ENCODE data around the gene ACSS1. TPM values are rescaled to one million over a fixed set of nuclear protein-coding genes. Genes with fewer than 3 reads are reported as not detected.

Gene ACSS1
- total and polyA plus RNA-seq, 2 of the 8 experiments (the other 6 are each of a cell fraction or from before 2014, with no cell fraction given) = 2.6 to 3.4 TPM

- TF ChIP-seq, protein P1, sequence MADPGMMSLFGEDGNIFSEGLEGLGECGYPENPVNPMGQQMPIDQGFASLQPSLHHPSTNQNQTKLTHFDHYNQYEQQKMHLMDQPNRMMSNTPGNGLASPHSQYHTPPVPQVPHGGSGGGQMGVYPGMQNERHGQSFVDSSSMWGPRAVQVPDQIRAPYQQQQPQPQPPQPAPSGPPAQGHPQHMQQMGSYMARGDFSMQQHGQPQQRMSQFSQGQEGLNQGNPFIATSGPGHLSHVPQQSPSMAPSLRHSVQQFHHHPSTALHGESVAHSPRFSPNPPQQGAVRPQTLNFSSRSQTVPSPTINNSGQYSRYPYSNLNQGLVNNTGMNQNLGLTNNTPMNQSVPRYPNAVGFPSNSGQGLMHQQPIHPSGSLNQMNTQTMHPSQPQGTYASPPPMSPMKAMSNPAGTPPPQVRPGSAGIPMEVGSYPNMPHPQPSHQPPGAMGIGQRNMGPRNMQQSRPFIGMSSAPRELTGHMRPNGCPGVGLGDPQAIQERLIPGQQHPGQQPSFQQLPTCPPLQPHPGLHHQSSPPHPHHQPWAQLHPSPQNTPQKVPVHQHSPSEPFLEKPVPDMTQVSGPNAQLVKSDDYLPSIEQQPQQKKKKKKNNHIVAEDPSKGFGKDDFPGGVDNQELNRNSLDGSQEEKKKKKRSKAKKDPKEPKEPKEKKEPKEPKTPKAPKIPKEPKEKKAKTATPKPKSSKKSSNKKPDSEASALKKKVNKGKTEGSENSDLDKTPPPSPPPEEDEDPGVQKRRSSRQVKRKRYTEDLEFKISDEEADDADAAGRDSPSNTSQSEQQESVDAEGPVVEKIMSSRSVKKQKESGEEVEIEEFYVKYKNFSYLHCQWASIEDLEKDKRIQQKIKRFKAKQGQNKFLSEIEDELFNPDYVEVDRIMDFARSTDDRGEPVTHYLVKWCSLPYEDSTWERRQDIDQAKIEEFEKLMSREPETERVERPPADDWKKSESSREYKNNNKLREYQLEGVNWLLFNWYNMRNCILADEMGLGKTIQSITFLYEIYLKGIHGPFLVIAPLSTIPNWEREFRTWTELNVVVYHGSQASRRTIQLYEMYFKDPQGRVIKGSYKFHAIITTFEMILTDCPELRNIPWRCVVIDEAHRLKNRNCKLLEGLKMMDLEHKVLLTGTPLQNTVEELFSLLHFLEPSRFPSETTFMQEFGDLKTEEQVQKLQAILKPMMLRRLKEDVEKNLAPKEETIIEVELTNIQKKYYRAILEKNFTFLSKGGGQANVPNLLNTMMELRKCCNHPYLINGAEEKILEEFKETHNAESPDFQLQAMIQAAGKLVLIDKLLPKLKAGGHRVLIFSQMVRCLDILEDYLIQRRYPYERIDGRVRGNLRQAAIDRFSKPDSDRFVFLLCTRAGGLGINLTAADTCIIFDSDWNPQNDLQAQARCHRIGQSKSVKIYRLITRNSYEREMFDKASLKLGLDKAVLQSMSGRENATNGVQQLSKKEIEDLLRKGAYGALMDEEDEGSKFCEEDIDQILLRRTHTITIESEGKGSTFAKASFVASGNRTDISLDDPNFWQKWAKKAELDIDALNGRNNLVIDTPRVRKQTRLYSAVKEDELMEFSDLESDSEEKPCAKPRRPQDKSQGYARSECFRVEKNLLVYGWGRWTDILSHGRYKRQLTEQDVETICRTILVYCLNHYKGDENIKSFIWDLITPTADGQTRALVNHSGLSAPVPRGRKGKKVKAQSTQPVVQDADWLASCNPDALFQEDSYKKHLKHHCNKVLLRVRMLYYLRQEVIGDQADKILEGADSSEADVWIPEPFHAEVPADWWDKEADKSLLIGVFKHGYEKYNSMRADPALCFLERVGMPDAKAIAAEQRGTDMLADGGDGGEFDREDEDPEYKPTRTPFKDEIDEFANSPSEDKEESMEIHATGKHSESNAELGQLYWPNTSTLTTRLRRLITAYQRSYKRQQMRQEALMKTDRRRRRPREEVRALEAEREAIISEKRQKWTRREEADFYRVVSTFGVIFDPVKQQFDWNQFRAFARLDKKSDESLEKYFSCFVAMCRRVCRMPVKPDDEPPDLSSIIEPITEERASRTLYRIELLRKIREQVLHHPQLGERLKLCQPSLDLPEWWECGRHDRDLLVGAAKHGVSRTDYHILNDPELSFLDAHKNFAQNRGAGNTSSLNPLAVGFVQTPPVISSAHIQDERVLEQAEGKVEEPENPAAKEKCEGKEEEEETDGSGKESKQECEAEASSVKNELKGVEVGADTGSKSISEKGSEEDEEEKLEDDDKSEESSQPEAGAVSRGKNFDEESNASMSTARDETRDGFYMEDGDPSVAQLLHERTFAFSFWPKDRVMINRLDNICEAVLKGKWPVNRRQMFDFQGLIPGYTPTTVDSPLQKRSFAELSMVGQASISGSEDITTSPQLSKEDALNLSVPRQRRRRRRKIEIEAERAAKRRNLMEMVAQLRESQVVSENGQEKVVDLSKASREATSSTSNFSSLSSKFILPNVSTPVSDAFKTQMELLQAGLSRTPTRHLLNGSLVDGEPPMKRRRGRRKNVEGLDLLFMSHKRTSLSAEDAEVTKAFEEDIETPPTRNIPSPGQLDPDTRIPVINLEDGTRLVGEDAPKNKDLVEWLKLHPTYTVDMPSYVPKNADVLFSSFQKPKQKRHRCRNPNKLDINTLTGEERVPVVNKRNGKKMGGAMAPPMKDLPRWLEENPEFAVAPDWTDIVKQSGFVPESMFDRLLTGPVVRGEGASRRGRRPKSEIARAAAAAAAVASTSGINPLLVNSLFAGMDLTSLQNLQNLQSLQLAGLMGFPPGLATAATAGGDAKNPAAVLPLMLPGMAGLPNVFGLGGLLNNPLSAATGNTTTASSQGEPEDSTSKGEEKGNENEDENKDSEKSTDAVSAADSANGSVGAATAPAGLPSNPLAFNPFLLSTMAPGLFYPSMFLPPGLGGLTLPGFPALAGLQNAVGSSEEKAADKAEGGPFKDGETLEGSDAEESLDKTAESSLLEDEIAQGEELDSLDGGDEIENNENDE (IDR thresholded peaks at IDR 0.05; ENCODE audit: insufficient replicate concordance, low read length) = no peak
- no peak for TF ChIP-seq SRF (IDR thresholded peaks at IDR 0.05; ENCODE audit: low read depth, low read length)
- TF ChIP-seq CHD2 (IDR thresholded peaks at IDR 0.05; ENCODE audit: low read length) = no peak
- no peak for TF ChIP-seq CEBPB (IDR thresholded peaks at IDR 0.05; ENCODE audit: low read depth, low read length)
- no peak for TF ChIP-seq KDM1A (IDR thresholded peaks at IDR 0.05; ENCODE audit: borderline replicate concordance, low read length)
- TF ChIP-seq TAF1 (IDR thresholded peaks at IDR 0.05; ENCODE audit: low read depth, low read length) = no peak
- TF ChIP-seq HDAC6 (IDR thresholded peaks at IDR 0.05; ENCODE audit: low read depth, low read length) = no peak
- no peak for TF ChIP-seq TEAD4 (IDR thresholded peaks at IDR 0.05; ENCODE audit: low read depth, low read length)
- TF ChIP-seq, protein P2, sequence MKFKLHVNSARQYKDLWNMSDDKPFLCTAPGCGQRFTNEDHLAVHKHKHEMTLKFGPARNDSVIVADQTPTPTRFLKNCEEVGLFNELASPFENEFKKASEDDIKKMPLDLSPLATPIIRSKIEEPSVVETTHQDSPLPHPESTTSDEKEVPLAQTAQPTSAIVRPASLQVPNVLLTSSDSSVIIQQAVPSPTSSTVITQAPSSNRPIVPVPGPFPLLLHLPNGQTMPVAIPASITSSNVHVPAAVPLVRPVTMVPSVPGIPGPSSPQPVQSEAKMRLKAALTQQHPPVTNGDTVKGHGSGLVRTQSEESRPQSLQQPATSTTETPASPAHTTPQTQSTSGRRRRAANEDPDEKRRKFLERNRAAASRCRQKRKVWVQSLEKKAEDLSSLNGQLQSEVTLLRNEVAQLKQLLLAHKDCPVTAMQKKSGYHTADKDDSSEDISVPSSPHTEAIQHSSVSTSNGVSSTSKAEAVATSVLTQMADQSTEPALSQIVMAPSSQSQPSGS (IDR thresholded peaks at IDR 0.05; ENCODE audit: low read length) = no peak
- no peak for TF ChIP-seq JUN (IDR thresholded peaks at IDR 0.05; ENCODE audit: low read depth, low read length)
Observed at GRCh38 chr20:24957326-24958016, 100.5 kb downstream of the ACSS1 start (continued).
